Daoy (cell line): ENCODE data around the gene DNAH9. TPM values are rescaled to one million over a fixed set of nuclear protein-coding genes. Genes with fewer than 3 reads are reported as not detected.
A peak's percentile ranks its signal among the peaks of the same experiment; 100 is the strongest.

Source experiments
- DNase-seq: peaks from one replicate; pipeline ENCODE4 v3.0.0-alpha.2; 2015; ENCODE audit warnings: low read depth
- total RNA-seq: library from RNA; depleted of rRNA; stranded (reverse); fragments of >200 nt; shearing (Covaris generic); gene quantifications from 2 replicates; pipeline ENCODE4 v1.2.3, GENCODE V29; 2014

DNAH9 gene
- total RNA-seq, 1 experiment from 2014 or later: 0.74 TPM

DNA sequence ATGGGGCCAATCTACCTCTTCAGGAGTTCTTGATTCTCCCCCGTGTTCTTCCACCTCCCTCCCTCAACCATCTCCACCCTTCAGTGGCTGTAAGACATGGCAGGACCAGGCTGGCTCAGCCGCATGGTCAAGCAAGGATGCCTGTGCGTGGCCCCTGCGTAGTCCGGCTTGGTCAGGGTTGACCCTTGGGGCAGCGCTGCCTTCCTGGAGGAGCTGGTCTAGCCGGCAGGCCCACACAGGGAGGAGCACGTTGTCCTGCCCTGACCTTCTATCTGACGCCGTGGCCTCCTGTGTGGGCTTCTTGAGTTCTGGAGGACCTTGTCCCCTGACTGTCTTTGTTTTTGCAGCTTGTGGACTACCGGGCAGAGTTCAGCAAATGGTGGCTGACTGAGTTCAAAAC lies 169.8 kb downstream of the DNAH9 start:
- no peak for DNase-seq

DNA sequence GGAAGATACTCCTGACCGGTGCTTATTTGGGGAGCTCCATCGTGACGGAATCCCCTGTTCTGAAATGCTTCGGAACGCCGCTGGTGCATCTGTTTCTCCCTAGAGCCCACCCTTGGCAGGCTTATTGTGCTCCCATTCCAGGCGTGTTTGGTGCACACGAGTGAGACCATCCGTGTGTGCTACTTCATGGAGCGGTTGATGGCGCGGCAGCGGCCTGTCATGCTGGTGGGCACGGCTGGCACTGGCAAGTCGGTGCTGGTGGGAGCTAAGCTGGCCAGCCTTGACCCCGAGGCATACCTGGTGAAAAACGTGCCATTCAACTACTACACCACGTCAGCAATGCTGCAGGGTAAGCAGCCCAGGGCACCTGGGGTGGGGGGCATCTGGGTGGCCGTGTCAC lies 170.7 kb downstream of the DNAH9 start:
- no peak for DNase-seq

DNA sequence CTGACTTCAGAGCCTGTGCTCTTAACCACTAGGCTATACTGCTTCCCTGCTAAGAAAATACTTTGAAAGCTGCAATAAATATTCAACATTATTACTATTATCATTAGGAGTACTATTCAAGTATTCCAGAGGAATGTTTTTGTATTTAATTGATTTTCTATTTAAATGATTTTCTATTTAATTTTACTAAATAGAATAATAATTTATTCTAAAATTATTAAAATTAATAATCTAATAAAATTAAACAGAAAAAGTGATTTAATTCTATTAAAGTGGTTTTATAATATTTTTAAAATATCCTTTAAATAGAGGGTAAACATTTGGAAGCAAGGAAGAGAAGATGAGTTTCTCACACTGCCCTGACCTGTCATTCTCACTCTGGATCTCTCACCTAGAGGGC lies 173.8 kb downstream of the DNAH9 start:
- DNase-seq: no peak

DNA sequence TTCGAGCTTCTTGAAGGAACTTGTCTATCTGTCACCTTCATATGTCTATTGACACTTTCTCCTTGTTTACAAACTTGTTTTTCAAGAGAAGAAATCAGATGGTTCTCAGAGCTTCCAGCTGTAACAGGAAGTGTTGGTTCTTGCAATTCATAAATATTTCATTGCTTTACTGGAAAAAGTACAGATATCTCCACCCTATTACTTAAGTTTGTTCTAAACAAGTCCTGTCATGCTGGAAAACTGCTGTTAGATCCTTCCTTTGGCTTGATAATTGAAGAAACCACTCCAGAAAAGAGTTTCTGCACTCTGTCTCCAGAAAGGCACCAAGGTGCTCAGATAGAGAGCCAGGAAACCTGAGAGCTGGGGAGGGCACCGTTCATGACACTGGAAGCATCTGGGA lies 181.6 kb downstream of the DNAH9 start:
- no peak for DNase-seq

DNA sequence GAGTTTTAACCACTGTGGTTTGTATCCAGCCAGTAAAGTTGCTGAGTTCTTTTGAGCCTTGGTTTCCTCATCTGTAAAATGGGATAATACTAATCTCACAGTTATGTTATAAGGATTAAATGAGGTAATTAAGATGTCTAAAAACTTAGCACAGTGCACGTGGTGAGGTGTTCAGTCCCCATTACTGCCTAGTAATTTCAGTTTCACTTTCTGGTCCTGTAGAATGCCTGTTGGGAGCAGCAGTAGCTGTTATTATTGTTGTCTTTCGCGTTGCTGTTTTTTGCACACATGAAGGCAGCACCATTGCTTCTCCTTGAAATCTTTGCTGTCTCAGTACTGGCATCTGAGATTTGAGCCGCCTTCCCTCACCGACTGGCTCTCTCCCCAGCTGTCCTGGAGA lies 182.4 kb downstream of the DNAH9 start:
- DNase-seq: peak; percentile 34

DNA sequence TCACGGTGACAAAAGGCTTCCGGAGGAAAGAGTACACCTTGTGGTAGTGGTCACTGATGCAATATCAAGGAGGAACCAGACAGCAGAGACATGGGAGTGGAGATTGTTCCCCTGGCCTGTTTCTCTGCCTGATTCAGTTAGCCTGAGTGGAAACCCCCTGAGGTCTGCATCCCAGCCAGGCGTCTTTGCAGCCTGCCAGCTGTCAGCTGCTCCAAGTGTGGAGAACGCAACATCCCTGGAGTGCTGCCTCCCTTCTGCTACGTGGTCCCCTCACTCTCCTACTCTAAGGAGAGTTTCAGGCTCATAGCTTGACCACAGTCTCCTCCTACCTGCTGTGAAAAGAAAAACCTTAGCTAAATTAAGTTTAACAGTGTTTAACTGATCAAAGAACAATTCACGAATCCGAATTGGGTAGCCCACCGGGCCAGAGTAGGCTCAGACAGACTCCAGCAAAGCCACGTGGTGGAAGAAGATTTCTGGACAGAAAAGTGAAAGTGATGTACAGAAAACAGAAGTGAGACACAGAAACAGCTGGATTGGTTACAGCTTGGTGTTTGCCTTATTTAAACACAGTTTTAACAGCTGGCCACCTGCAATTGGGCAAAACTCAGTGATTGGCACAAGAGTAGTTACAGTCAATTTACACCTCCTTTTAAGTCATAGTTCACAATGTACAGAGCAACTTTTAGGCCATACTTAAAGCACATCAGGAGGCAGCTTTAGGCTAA lies 188.6 kb downstream of the DNAH9 start:
- DNase-seq: no peak

DNA sequence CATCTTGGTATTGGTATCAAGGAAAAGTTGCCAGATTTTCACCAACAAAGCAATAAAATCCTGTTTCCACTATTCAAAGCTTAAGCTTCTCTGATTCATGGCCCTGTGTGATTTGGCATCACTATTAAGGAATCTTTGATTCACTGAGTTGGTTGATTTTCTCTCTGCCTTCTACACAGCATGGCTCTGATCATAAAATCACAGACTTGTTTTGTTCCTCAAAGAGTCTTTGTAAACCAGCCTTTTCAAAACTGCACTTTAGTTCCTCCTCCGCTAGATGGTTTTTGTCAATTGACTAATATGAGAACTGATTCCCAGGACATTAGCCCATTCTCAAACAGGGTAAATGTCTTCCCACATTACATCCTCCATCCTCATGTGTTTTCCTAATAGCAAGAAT lies 197.6 kb downstream of the DNAH9 start:
- DNase-seq: no peak

DNA sequence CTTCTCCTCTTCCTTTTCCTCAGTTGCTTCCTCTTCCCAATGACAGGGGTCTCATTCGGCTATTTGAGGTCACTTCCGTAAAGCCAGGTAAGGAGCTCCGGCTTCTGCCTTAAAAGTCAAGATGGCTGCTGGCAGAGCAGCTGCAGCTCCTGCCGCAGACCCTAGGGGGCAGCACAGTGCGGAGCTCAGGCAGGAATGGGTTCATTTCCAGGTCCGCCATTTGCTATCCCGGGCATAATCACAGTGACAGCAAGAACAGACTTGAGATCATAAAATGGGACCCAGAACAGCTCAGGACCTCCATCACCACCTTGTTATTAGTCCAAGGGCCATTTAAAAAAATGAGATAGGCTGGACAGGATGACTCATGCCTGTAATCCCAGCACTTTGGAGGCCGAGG lies 199.5 kb downstream of the DNAH9 start:
- DNase-seq: peak; percentile 43

DNA sequence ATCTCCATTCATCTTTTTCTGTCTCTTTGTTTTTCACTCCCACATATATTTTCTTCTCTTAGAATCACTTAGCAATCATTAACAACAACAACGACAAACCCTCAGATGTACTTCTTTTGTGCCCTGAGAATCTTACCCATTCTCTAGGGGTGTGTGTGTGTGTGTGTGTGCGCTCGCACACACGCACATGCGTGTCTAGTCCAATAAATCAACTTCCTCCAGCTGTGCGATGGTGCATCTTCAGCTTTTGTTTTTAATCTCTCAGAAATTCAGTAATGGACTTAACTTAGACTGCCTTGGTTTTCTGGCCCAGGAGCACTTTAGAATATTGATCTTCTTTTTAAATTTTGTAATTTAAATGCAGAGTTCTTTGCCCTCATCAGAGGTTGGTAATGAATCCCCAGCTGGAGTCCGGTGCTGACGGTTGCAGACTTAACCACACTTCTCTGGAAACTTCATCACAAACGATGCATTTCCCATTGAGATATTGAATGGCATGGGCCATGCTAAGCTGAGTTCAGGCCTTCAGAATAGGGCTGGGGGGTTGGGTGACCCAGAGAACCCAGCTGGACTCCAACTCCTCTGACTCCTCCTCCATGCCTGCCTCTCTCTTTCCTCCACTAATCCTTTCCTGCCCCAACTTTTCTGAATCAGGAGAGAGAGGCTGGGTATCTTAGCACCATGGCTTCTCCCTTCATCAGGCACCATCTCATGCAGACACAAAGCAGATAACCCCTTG lies 205.1 kb downstream of the DNAH9 start:
- no peak for DNase-seq

DNA sequence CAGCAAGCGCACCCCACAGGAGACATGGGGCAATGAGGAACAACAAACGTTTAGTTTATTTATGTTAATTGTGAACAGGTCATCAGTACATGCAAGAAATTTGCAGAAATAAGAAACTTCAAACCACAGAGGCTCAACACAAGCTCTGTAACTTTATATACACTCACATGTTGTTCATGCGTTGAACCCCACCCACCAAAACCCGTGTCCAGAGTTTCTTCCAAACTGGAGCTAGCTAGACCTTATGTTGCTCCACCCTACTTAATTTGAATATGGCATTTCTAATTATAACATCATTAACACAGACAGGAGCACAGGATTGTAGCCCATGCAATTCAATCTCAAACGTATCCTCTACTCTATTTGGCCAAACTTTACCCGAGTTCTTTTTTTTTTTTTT lies 206.9 kb downstream of the DNAH9 start:
- no peak for DNase-seq

DNA sequence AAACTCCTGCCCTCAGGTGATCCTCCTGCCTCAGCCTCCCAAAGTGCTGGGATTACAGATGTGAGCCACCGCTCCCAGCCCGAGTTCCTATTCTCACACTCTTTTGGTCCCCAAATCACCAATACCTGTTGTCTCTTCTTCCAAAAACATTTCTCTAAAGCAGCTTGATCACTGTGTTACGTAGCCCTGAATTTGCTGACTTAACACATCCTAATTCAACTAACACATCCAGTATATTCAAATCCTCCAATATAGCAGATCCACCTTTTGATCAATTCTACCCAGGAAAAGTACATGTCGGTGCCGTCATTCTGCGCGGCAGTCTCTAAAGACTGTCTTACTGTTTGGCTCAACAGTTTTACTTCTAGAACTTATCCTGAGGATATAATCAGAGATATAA lies 207.7 kb downstream of the DNAH9 start:
- DNase-seq: no peak

DNA sequence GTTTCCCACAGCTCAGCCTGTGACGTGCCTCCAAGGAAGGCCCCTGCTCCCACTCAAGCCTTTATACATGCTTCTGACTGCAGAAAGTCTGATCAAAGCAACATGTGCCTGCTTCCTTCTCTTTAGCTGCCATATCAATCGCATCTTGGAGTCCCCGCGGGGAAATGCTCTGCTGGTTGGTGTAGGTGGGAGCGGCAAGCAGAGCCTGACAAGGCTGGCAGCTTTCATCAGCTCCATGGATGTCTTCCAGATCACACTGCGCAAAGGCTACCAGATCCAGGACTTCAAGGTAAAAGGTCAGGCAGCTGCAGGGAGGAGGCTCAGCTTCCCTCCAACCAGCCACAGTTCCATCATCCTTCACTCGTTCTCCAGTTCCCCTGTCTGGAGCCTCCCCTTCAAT lies 209.3 kb downstream of the DNAH9 start:
- DNase-seq: no peak

DNA sequence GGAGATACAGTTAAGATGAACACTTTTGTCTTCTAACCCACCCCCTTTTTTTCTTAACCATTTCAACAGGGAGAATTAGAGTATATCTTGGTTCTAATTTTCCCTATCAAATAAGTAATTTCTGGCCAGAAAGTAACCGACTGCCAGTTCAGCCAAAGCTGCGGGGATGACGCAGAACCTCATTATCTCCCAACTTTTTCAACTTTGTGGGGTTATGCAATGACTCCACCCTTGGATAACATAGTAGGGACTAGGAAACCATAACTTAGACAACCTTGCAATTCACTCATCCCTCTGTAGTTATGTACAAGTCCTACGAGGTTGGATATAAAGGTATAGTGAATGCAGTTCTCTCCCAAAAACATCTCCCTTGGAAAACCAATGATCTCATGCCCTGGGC lies 215.0 kb downstream of the DNAH9 start:
- DNase-seq: peak; percentile 49

DNA sequence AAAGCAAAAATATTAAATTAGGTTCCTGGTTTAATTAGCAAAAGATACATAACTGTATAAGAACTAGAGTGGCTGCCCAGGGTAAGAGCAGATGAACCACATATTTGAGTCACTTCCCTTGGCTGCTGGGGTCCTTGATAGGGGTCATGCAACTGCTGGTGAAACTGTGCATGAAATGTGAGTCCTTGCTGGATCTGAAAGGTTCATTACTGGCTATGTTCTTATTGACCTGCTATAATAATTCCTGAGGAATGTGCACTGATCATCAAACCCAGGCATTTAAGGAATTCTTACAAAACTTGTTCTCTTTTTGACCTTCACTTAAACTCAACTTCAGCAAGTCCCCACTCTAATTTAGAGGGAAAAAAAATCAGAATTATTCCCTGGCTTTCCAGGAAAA lies 215.6 kb downstream of the DNAH9 start:
- peak; percentile 36 for DNase-seq

DNA sequence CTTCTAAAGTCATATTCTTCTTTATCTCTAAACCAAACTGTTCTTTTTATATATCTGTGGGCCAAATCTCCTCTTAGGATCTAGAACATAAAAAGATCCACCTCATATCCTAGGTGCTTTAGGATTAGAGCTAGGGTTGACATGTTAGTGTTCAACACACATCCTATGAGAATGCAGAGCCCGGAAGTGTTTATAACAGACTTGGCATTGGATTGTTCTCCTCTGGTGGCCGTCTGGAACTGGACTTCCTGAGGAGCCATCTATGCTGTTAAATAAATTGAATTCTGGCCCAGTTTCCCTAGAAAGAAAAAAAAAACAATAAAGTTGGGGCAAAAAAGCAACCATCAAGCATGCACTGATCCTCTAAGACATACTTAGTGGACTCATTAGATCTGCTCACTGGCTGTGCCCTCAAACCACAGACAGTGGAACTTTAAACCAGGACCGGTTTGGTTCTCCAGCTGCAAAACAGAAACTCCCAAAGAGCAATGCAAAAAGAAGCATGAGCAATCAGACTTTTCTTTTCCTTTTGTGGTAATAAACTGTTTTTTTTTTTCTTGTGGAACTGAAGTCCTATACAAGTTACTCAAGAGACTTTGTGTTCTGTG lies 216.5 kb downstream of the DNAH9 start:
- no peak for DNase-seq

DNA sequence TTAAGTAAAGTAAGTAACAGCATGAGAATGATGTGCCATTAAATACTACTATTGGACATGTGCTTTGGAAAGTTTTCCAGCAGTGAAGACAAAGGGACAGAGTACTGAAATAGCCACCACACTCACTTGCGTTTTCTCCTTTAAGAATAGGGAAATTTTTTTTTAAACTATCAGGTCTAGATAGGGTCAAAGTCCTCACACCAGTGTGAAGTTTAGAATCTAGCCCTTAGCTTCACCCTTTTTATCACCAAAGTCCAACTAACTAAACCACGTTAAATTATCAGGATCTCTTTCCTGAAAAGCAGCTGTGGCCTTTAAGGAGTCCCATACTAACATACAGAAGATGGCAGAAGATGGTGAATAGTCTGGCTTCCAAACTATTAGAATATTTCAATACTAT lies 218.1 kb downstream of the DNAH9 start:
- no peak for DNase-seq

DNA sequence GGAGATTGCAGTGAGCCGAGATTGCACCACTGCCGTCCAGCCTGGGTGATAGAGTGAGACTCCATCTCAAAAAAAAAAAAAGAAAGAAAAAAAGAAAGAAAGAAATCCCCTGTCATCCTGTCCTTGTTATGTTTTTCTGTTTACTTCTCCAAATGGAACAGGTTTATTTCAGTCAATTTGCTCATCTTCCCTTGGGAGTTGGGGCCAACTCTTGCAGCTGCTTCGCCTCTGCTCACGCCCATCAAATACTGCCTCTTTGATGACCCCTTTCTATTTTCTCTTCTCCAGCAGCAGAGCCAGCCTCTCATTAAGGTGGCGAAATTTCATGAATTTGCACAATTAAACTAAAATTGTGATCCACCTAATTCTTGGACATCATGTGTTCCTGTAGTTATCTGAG lies 225.6 kb downstream of the DNAH9 start:
- DNase-seq: no peak

DNA sequence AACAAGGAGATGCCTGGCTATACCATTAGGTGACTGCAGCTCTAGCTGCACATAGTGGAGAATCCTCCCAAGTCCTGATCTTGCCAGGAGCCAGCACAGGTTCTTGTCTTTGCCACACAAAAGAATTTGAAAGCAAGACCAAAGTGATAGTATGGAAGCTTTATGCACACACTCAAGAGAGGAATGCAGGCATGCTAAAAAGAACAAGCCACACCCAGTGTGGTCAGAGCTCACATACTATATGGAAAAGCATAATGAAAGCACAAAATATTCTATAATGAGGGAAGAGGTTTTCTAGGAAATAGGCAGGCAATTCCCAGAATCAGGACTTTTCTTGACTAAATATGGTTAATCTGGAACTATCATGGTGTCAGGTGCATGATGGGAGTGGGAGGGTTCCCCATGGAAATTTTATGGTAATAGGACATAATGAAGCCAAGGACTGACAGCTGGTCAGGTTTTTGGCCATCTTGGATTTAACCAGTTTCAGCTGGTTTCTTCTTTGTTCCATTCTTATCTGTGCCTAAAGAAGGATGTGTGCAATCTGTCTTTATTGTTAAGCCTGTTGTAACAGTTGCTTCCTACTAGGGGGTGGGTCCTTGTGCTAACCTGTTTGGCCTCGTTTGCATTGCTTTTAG lies 227.4 kb downstream of the DNAH9 start:
- no peak for DNase-seq

DNA sequence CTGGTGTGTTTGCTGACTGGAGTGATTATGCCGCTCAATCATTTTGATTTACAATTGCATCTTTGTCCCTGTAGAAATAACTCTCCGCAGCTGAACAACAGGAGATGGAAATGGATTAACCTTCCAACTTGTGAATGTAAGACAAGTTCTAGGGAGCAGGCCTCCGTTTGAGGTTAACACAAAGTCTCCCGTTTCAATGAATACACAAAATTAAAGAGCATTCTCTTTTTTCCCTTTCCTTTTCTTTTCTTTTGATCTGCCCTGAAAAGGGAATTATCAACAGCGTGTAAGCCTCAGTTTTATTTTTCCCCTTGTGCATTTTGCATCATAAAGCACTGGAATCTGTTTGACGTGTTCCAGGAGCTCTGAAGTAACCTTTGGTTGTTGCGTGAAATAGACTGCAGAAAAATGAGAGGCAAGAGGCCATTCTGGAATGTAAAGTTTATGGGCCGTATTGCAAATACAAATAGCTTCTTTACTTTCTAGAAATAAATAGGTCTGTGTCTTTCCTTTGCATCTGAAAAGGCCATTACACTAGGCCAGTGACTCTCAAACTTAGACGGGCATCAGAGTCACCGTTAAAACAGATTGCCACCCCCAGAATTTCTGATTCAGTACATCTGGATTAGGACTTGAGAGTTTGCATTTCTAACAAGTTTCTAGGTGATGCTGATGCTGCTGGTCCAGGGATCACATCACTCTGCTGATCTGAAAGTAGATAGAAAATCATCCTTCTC lies 234.3 kb downstream of the DNAH9 start:
- DNase-seq: no peak

DNA sequence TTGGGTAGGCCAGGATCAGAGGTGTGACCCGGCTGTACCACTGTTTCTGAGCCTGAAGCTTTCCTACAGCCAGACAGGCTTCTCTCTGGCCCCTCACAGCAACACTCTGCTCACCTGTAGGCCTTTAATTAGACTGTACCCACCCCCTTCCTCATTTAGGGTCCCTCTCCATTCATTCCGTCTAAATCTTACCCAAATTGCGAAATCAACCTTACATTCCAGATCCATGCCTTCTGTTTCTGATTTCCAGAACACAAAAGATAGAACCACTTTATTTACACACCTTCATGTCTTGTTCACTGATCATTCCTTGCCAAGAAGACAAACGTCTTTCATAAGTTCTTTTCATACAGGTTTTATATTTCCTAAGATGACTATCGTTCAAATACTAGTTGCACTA lies 238.2 kb downstream of the DNAH9 start:
- no peak for DNase-seq

DNA sequence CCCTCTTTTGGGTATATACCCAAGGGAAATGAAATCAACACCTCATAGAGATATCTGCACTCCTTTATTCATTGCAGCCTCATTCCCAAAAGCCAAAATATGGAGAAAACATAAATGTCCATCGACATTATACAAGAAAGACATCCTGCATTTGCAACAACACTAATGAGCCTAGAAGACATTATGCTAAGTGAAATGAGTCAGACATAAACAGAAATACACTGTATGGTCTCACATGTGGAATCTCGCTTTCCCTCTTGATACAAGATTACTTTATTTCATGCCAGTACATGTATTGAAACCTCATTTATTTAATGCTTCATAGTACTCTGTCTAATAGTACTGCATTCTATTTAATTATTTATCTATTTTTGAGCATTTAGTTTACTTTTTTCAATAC lies 241.8 kb downstream of the DNAH9 start:
- DNase-seq: no peak

DNA sequence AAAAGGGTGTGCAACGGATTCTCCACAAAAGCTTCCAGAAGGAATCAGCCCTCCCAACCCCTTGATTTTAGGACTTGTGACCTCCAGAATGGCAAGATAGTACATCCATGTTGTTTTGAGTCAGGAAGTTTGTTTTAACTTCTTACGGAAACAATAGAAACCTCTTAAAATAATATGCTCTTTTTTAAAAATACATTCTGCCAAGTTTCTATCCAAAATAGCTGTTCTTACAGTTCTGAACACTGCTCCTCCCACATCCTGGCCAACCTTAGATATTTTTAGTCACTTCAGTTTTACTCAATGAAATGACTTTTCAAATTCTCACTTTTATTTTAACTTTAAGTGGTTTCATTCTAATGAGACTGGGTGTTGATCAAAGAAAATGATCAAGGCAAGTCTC lies 242.6 kb downstream of the DNAH9 start:
- DNase-seq: no peak
